Left lobe of liver (tissue), 2 donors: Measurements from ENCODE around the gene FADS1. TPM values are rescaled to one million over a fixed set of nuclear protein-coding genes. Genes with fewer than 3 reads are reported as not detected.

Experiments used
- ATAC-seq: fragments of 200-7000 bp; cut with Tn5 transposase; one replicate; pipeline ENCODE4 v1.9.1; 2020; ENCODE audit warnings: mild to moderate bottlenecking, moderate library complexity
- DNase-seq: peaks from one replicate; pipeline ENCODE4 v3.0.0-alpha.2; 2020; ENCODE audit warnings: low spot score
- total RNA-seq: library from RNA; stranded (reverse); gene quantifications from one replicate; pipeline ENCODE4 v1.2.1, GENCODE V29; 2021
- donor health status: DM: no; HTN: no; CAD: no; lungs with moderate emphysema.
- donor health status: DM: no; HTN: yes; CAD: no.

FADS1 gene
- total RNA-seq, 1 donor from 2014 or later: 34.6 TPM

- peak; percentile 78 for ATAC-seq
- no peak for DNase-seq
Measured at GRCh38 chr11:61846362-61847020, 29.7 kb upstream of the FADS1 start.

GRCh38 chr11:61844909-61845565 is 28.2 kb upstream of the FADS1 start:
- no peak for DNase-seq
- no peak for ATAC-seq

- no peak for ATAC-seq
Measured at GRCh38 chr11:61842528-61842820, 25.7 kb upstream of the FADS1 start.

GRCh38 chr11:61841636-61842527 is 25.1 kb upstream of the FADS1 start:
- ATAC-seq (peak; percentile 74), DNase-seq (no peak)

More at GRCh38 chr11:61842528-61842820, 25.7 kb upstream of the FADS1 start:
- no peak for DNase-seq

- no peak for DNase-seq
Measured at GRCh38 chr11:61840371-61840770, 23.6 kb upstream of the FADS1 start.

GRCh38 chr11:61839742-61840141 is 22.9 kb upstream of the FADS1 start:
- DNase-seq: no peak
- ATAC-seq: no peak

More at GRCh38 chr11:61840371-61840770, 23.6 kb upstream of the FADS1 start:
- ATAC-seq: no peak

GRCh38 chr11:61838921-61839320 is 22.1 kb upstream of the FADS1 start:
- ATAC-seq (no peak), DNase-seq (no peak)

GRCh38 chr11:61838501-61838900 is 21.7 kb upstream of the FADS1 start:
- DNase-seq: no peak

GRCh38 chr11:61837411-61838005 is 20.7 kb upstream of the FADS1 start:
- no peak for DNase-seq

More at GRCh38 chr11:61838501-61838900, 21.7 kb upstream of the FADS1 start:
- no peak for ATAC-seq

GRCh38 chr11:61836193-61836592 is 19.4 kb upstream of the FADS1 start:
- no peak for ATAC-seq
- DNase-seq: no peak

More at GRCh38 chr11:61837411-61838005, 20.7 kb upstream of the FADS1 start:
- ATAC-seq: no peak

- ATAC-seq (peak; percentile 31), DNase-seq (no peak)
Measured at GRCh38 chr11:61834278-61835048, 17.7 kb upstream of the FADS1 start.

- no peak for ATAC-seq
- DNase-seq: no peak
Measured at GRCh38 chr11:61833926-61834277, 17.1 kb upstream of the FADS1 start.

GRCh38 chr11:61833471-61833870 is 16.7 kb upstream of the FADS1 start:
- no peak for DNase-seq
- no peak for ATAC-seq

GRCh38 chr11:61832754-61833153 is 16.0 kb upstream of the FADS1 start:
- peak; percentile 60 for ATAC-seq
- peak; percentile 69 for DNase-seq

- no peak for ATAC-seq
Measured at GRCh38 chr11:61832207-61832606, 15.4 kb upstream of the FADS1 start.

GRCh38 chr11:61830237-61831105 is 13.7 kb upstream of the FADS1 start:
- DNase-seq: no peak

More at GRCh38 chr11:61832207-61832606, 15.4 kb upstream of the FADS1 start:
- DNase-seq: no peak

GRCh38 chr11:61829806-61830205 is 13.0 kb upstream of the FADS1 start:
- no peak for ATAC-seq
- DNase-seq: no peak

More at GRCh38 chr11:61830237-61831105, 13.7 kb upstream of the FADS1 start:
- no peak for ATAC-seq

GRCh38 chr11:61828629-61829407 is 12.0 kb upstream of the FADS1 start:
- ATAC-seq (peak; percentile 72), DNase-seq (peak; percentile 68)

- DNase-seq: no peak
- ATAC-seq: peak; percentile 31
Measured at GRCh38 chr11:61828379-61828628, 11.5 kb upstream of the FADS1 start.
